ENCODE results near the gene SLC16A14. TPM values are rescaled to one million over a fixed set of nuclear protein-coding genes. Genes with fewer than 3 reads are reported as not detected.

SLC16A14 gene
- total RNA-seq, 1 donor from 2014 or later = 4.4 TPM

DNA sequence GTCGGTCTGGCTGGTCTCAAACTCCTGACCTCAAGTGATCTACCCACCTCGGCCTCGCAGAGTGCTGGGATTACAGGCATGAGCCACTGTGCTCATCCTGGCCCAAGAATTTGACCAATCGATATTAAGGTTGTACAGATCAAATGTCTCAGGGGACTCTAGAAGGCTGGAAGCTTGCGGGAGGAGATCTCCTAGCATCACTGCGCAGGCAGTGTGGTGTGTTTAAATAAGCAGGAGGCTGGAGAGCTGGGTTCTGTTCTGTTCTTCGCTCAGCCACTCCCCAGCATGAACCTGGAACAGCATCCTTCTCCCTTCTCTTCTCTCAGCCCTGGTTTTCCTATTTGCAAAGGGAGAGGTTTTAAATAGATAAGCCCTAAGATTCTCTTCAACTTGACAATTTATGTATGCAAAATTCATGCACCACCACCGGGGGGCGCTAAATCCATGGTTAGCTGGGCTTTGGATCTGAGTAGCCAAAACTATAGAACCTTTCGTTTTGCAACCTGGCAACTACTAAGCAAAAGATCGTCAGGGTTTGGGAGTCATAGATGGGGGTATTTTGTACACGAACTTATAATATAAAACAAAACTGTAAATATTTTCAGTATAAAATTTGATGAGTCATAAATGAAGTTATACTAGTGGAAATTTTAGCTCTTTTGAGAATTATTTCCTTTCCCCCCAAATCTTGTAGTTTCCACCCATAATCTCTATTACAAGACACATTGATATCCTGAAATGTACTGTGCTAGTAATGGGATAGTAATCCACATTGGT, 60.6 kb downstream of the SLC16A14 start:
- Mint-ChIP-seq H3K27me3 (ENCODE audit: unreplicated experiment) (peaks cover 3% of the 10 kb centered on the region), H3K4me1 (ENCODE audit: low read depth, unreplicated experiment) (no peaks in the 10 kb centered on the region), H3K9me3 (ENCODE audit: unreplicated experiment) (no peaks in the 10 kb centered on the region), H3K36me3 (ENCODE audit: unreplicated experiment) (no peaks in the 10 kb centered on the region), H3K4me3 (ENCODE audit: unreplicated experiment) (no peak overlapping the region), H3K27ac (ENCODE audit: unreplicated experiment) (no peak overlapping the region)
- peak; percentile 87 for DNase-seq
- TF ChIP-seq, protein P1, sequence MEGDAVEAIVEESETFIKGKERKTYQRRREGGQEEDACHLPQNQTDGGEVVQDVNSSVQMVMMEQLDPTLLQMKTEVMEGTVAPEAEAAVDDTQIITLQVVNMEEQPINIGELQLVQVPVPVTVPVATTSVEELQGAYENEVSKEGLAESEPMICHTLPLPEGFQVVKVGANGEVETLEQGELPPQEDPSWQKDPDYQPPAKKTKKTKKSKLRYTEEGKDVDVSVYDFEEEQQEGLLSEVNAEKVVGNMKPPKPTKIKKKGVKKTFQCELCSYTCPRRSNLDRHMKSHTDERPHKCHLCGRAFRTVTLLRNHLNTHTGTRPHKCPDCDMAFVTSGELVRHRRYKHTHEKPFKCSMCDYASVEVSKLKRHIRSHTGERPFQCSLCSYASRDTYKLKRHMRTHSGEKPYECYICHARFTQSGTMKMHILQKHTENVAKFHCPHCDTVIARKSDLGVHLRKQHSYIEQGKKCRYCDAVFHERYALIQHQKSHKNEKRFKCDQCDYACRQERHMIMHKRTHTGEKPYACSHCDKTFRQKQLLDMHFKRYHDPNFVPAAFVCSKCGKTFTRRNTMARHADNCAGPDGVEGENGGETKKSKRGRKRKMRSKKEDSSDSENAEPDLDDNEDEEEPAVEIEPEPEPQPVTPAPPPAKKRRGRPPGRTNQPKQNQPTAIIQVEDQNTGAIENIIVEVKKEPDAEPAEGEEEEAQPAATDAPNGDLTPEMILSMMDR (IDR thresholded peaks at IDR 0.05; ENCODE audit: partially characterized antibody, unreplicated experiment) = peak; percentile 87

GRCh38 chr2:230000118-230000841, 68.4 kb downstream of the SLC16A14 start:
- TF ChIP-seq, protein P1 (IDR thresholded peaks at IDR 0.05; ENCODE audit: partially characterized antibody, unreplicated experiment) = no peak

DNA sequence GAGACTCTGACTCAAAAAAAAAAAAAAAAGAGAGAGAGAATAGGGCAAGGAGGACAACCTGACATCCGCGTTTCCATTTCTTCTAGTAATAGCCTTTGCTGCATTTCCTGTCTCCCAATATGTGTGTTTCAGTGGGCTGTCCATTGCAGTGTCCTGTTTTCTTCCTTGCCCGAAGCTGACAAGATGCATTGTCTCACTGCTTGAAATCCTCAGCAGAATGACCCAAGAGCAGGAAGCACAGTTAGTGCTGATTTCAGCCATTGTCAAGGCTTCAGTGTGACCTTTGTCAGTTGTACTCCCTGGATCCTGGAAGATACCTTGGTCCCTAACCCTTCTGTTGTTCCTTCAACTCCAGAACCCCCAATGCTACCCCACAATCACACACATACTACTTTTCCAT, 71.2 kb downstream of the SLC16A14 start:
- TF ChIP-seq, protein P1 (IDR thresholded peaks at IDR 0.05; ENCODE audit: partially characterized antibody, unreplicated experiment) = no peak
- no peaks in the 10 kb centered on the region for H3K4me1 Mint-ChIP-seq (ENCODE audit: low read depth, unreplicated experiment)
- H3K4me3 Mint-ChIP-seq (ENCODE audit: unreplicated experiment) = no peak overlapping the region
- no peaks in the 10 kb centered on the region for H3K27me3 Mint-ChIP-seq (ENCODE audit: unreplicated experiment)
- H3K27ac Mint-ChIP-seq (ENCODE audit: unreplicated experiment) = no peak overlapping the region
- no peaks in the 10 kb centered on the region for H3K36me3 Mint-ChIP-seq (ENCODE audit: unreplicated experiment)
- no peaks in the 10 kb centered on the region for H3K9me3 Mint-ChIP-seq (ENCODE audit: unreplicated experiment)
- no peak for DNase-seq

More at GRCh38 chr2:230000118-230000841, 68.4 kb downstream of the SLC16A14 start:
- no peak overlapping the region for H3K4me3 Mint-ChIP-seq (ENCODE audit: unreplicated experiment)
- no peak for DNase-seq
- no peaks in the 10 kb centered on the region for H3K27me3 Mint-ChIP-seq (ENCODE audit: unreplicated experiment)
- no peaks in the 10 kb centered on the region for H3K9me3 Mint-ChIP-seq (ENCODE audit: unreplicated experiment)
- H3K36me3 Mint-ChIP-seq (ENCODE audit: unreplicated experiment) = no peaks in the 10 kb centered on the region
- H3K27ac Mint-ChIP-seq (ENCODE audit: unreplicated experiment) = no peak overlapping the region
- H3K4me1 Mint-ChIP-seq (ENCODE audit: low read depth, unreplicated experiment) = no peaks in the 10 kb centered on the region

- peaks cover 2% of the 10 kb centered on the region for H3K9me3 Mint-ChIP-seq (ENCODE audit: unreplicated experiment)
- no peaks in the 10 kb centered on the region for H3K36me3 Mint-ChIP-seq (ENCODE audit: unreplicated experiment)
- DNase-seq = no peak
- H3K27me3 Mint-ChIP-seq (ENCODE audit: unreplicated experiment) = no peaks in the 10 kb centered on the region
- H3K27ac Mint-ChIP-seq (ENCODE audit: unreplicated experiment) = no peak overlapping the region
- TF ChIP-seq, protein P1 (IDR thresholded peaks at IDR 0.05; ENCODE audit: partially characterized antibody, unreplicated experiment) = no peak
- H3K4me3 Mint-ChIP-seq (ENCODE audit: unreplicated experiment) = no peak overlapping the region
- H3K4me1 Mint-ChIP-seq (ENCODE audit: low read depth, unreplicated experiment) = no peaks in the 10 kb centered on the region
These were observed 72.4 kb downstream of the SLC16A14 start for GRCh38 chr2:229996320-229996719.

GRCh38 chr2:229993236-229993635, 75.5 kb downstream of the SLC16A14 start:
- no peak overlapping the region for H3K27ac Mint-ChIP-seq (ENCODE audit: unreplicated experiment)
- no peak for DNase-seq
- no peaks in the 10 kb centered on the region for H3K4me1 Mint-ChIP-seq (ENCODE audit: low read depth, unreplicated experiment)
- H3K36me3 Mint-ChIP-seq (ENCODE audit: unreplicated experiment) = no peaks in the 10 kb centered on the region
- TF ChIP-seq, protein P1 (IDR thresholded peaks at IDR 0.05; ENCODE audit: partially characterized antibody, unreplicated experiment) = no peak
- H3K4me3 Mint-ChIP-seq (ENCODE audit: unreplicated experiment) = no peak overlapping the region
- H3K9me3 Mint-ChIP-seq (ENCODE audit: unreplicated experiment) = peaks cover 2% of the 10 kb centered on the region
- H3K27me3 Mint-ChIP-seq (ENCODE audit: unreplicated experiment) = no peaks in the 10 kb centered on the region

All from glutamatergic neuron (in vitro differentiated cells).